HepG2 (cell line): Measurements from ENCODE around the gene MIB1. TPM values are rescaled to one million over a fixed set of nuclear protein-coding genes. Genes with fewer than 3 reads are reported as not detected.
A peak's percentile ranks its signal among the peaks of the same experiment; 100 is the strongest.

Source experiments
- CTCF ChIP-seq: sonication (generic); formaldehyde crosslinking; IDR thresholded peaks from 2 replicates; pipeline ENCODE4 v1.5.0; 2020; ENCODE audit warnings: mild to moderate bottlenecking, missing genetic modification reagents, moderate library complexity
- GLMP ChIP-seq: sonication (generic); formaldehyde crosslinking; IDR thresholded peaks from 2 replicates; pipeline ENCODE4 v1.9.0; 2021; ENCODE audit warnings: missing genetic modification reagents, mild to moderate bottlenecking, borderline replicate concordance
- HDAC1 ChIP-seq: sonication (generic); formaldehyde crosslinking; IDR thresholded peaks from 2 replicates; pipeline ENCODE4 v1.5.1; 2020; ENCODE audit warnings: mild to moderate bottlenecking, missing genetic modification reagents
- JUNB ChIP-seq: sonication (generic); formaldehyde crosslinking; IDR thresholded peaks from 2 replicates; pipeline ENCODE4 v1.8.0; 2022; ENCODE audit warnings: missing genetic modification reagents, mild to moderate bottlenecking, borderline replicate concordance
- KIAA2018 ChIP-seq: sonication (generic); formaldehyde crosslinking; IDR thresholded peaks from 2 replicates; pipeline ENCODE4 v1.5.0; 2020; ENCODE audit warnings: mild to moderate bottlenecking, missing genetic modification reagents, borderline replicate concordance
- PHF21A ChIP-seq: sonication (generic); formaldehyde crosslinking; IDR thresholded peaks from 2 replicates; pipeline ENCODE4 v1.5.0; 2020; ENCODE audit warnings: mild to moderate bottlenecking, missing genetic modification reagents
- POLR2AphosphoS5 ChIP-seq: IDR thresholded peaks from 2 replicates; pipeline ENCODE4 v1.6.1; 2012; ENCODE audit warnings: low read depth, low read length
- RCOR2 ChIP-seq: IDR thresholded peaks from 2 replicates; pipeline ENCODE4 v1.6.1; 2016; ENCODE audit warnings: missing biosample characterization, missing genetic modification reagents
- TFDP1 ChIP-seq: IDR thresholded peaks from 2 replicates; pipeline ENCODE4 v1.6.1; 2016; ENCODE audit warnings: missing compliant biosample characterization, missing genetic modification reagents, borderline replicate concordance
- ZBTB46 ChIP-seq: sonication (generic); formaldehyde crosslinking; IDR thresholded peaks from 2 replicates; pipeline ENCODE4 v1.4.0; 2020; ENCODE audit warnings: mild to moderate bottlenecking, missing genetic modification reagents, borderline replicate concordance
- ZNF260 ChIP-seq: sonication (generic); formaldehyde crosslinking; IDR thresholded peaks from 2 replicates; pipeline ENCODE4 v1.4.0; 2020; ENCODE audit warnings: missing genetic modification reagents, low read depth, mild to moderate bottlenecking, borderline replicate concordance
- ZNF747 ChIP-seq: sonication (generic); formaldehyde crosslinking; IDR thresholded peaks from 2 replicates; pipeline ENCODE4 v1.8.1; 2023; ENCODE audit warnings: missing genetic modification reagents, mild to moderate bottlenecking, borderline replicate concordance
- polyA plus RNA-seq, 8 experiments: library from polyadenylated mRNA; depleted of rRNA in 3 of 8; stranded (reverse) in 7 of 8; unstranded in 1 of 8; fragments of >200 nt; fragmentation: Illumina TruSeq in 4 of 8; extraction: Trizol in 4 of 8; gene quantifications; 2 replicates each; pipeline versions ENCODE4 v1.2.1 to v1.2.3, GENCODE V29; 2011 to 2016; ENCODE audit warnings: low read depth in 4 of 8, missing spikeins in 1 of 8, mixed read lengths in 1 of 8; ENCODE audit not compliant: insufficient read depth in 1 of 8
- total RNA-seq, 5 experiments: library from RNA; depleted of rRNA; stranded (reverse); fragments of >200 nt; fragmentation: Illumina TruSeq; extraction: Trizol; gene quantifications; 2 replicates each; pipeline ENCODE4 v1.2.3, GENCODE V29; 2016; ENCODE audit warnings: low read depth in 1 of 5

MIB1 gene
- total and polyA plus RNA-seq, 2 of the 13 experiments (the other 11 are each of a cell fraction or from before 2014, with no cell fraction given) = 12.0 to 47.0 TPM

- TF ChIP-seq KIAA2018 = no peak
- no peak for TF ChIP-seq JUNB (CRISPR knock-in tag)
- peak; percentile 72 for TF ChIP-seq POLR2AphosphoS5
- no peak for TF ChIP-seq RCOR2 (CRISPR knock-in tag)
- TF ChIP-seq GLMP = no peak
- peak; percentile 3; the same call in 1 of the 2 replicates for TF ChIP-seq PHF21A (CRISPR knock-in tag)
- no peak; the same call in 1 of the 2 replicates for TF ChIP-seq HDAC1 (CRISPR knock-in tag)
- TF ChIP-seq CTCF (CRISPR knock-in tag) = peak; percentile 37; the same call in 1 of the 2 replicates
- no peak for TF ChIP-seq ZNF260 (CRISPR knock-in tag)
- peak; percentile 78; the same call in 1 of the 2 replicates for TF ChIP-seq TFDP1 (CRISPR knock-in tag)
- peak; percentile 9; the same call in 1 of the 2 replicates for TF ChIP-seq ZNF747 (CRISPR knock-in tag)
- no peak for TF ChIP-seq ZBTB46
Measured at GRCh38 chr18:21704603-21705364, 35.8 kb upstream of the MIB1 start, which contains the start of gene ABHD3 (continued).
